HEK293 (cell line): Measurements from ENCODE around the gene SRRD.

ENCODE experiments used
- CTCF ChIA-PET: fragments of 350-600 bp; formaldehyde crosslinking; extraction: SDS; loops from one replicate; lab custom pipeline; 2021; ENCODE audit warnings: antibody characterized with exemption; lab: Yijun Ruan, JAX
- POLR2A ChIA-PET: fragments of 300-600 bp; formaldehyde crosslinking; extraction: SDS; loops from one replicate; lab custom pipeline; 2020; ENCODE audit warnings: antibody characterized with exemption, inconsistent platforms; lab: Yijun Ruan, JAX
- H3K27ac ChIP-seq: fragments of 200-500 bp; sonication (Bioruptor generic); 2 replicates; pipeline ENCODE4 v1.5.1; 2014; ENCODE audit warnings: low read depth, low read length, control low read depth, inconsistent platforms; ENCODE audit errors: extremely low read depth
- H3K36me3 ChIP-seq, 2 experiments: fragments of 200-500 bp in 1 of 2; sonication (Bioruptor generic) in 1 of 2; 1 replicate in 1 of 2; 2 replicates in 1 of 2; pipeline ENCODE4 v1.5.1; 2014 to 2017; ENCODE audit warnings: inconsistent platforms in 2 of 2, low read length in 2 of 2; ENCODE audit not compliant: control insufficient read depth in 2 of 2, insufficient read depth in 1 of 2
- H3K4me1 ChIP-seq: fragments of 200-500 bp; sonication (Bioruptor generic); 2 replicates; pipeline ENCODE4 v1.5.1; 2014; ENCODE audit warnings: mild to moderate bottlenecking, low read length, inconsistent platforms; ENCODE audit not compliant: control insufficient read depth, insufficient read depth
- H3K4me3 ChIP-seq: 2 replicates; pipeline ENCODE4 v1.5.1; 2011; ENCODE audit warnings: low read depth, mild to moderate bottlenecking, control low read depth, low read length, moderate library complexity
- H3K9me3 ChIP-seq: fragments of 200-500 bp; sonication (Bioruptor generic); 2 replicates; pipeline ENCODE4 v1.5.1; 2014; ENCODE audit warnings: low read depth, low read length, inconsistent platforms; ENCODE audit not compliant: control insufficient read depth, insufficient read depth
- KLF8 ChIP-seq: fragments of 450-650 bp; formaldehyde crosslinking; IDR thresholded peaks from 2 replicates; pipeline ENCODE4 v1.5.1; 2016; ENCODE audit warnings: missing biosample characterization, missing genetic modification characterization
- OVOL3 ChIP-seq: fragments of 450-650 bp; formaldehyde crosslinking; IDR thresholded peaks from 2 replicates; pipeline ENCODE4 v1.5.1; 2016; ENCODE audit warnings: missing biosample characterization, missing genetic modification characterization
- PRDM6 ChIP-seq: fragments of 450-650 bp; formaldehyde crosslinking; IDR thresholded peaks from 2 replicates; pipeline ENCODE4 v1.5.1; 2017; ENCODE audit warnings: missing biosample characterization, missing genetic modification characterization
- TCF7L2 ChIP-seq: IDR thresholded peaks from 2 replicates; pipeline ENCODE4 v1.6.1; 2011; ENCODE audit warnings: low read depth, mild to moderate bottlenecking, inconsistent platforms, low read length, moderate library complexity, borderline replicate concordance
- ZBTB1 ChIP-seq: fragments of 450-650 bp; formaldehyde crosslinking; IDR thresholded peaks from 2 replicates; pipeline ENCODE4 v1.5.1; 2016; ENCODE audit warnings: missing biosample characterization, missing genetic modification characterization
- ZNF157 ChIP-seq: fragments of 450-650 bp; formaldehyde crosslinking; IDR thresholded peaks from 2 replicates; pipeline ENCODE4 v1.5.1; 2016; ENCODE audit warnings: missing biosample characterization, missing genetic modification characterization
- ZNF19 ChIP-seq: fragments of 450-650 bp; formaldehyde crosslinking; IDR thresholded peaks from 2 replicates; pipeline ENCODE4; 2016; ENCODE audit warnings: missing biosample characterization, missing genetic modification characterization, low read depth
- ZNF211 ChIP-seq: fragments of 450-650 bp; formaldehyde crosslinking; IDR thresholded peaks from 2 replicates; pipeline ENCODE4 v1.5.1; 2016; ENCODE audit warnings: low read depth, missing biosample characterization, missing genetic modification characterization
- ZNF214 ChIP-seq: fragments of 450-650 bp; formaldehyde crosslinking; IDR thresholded peaks from 2 replicates; pipeline ENCODE4 v1.5.1; 2017; ENCODE audit warnings: missing biosample characterization, mild to moderate bottlenecking, missing genetic modification characterization, borderline replicate concordance
- ZNF23 ChIP-seq: fragments of 450-650 bp; formaldehyde crosslinking; IDR thresholded peaks from 2 replicates; pipeline ENCODE4 v1.5.1; 2016; ENCODE audit warnings: missing biosample characterization, missing genetic modification characterization, borderline replicate concordance
- ZNF239 ChIP-seq: fragments of 450-650 bp; formaldehyde crosslinking; IDR thresholded peaks from 2 replicates; pipeline ENCODE4 v1.5.1; 2016; ENCODE audit warnings: missing biosample characterization, missing genetic modification characterization
- ZNF280D ChIP-seq: fragments of 450-650 bp; formaldehyde crosslinking; IDR thresholded peaks from 2 replicates; pipeline ENCODE4 v1.5.1; 2016; ENCODE audit warnings: missing biosample characterization, missing genetic modification characterization
- ZNF560 ChIP-seq: fragments of 450-650 bp; formaldehyde crosslinking; IDR thresholded peaks from 2 replicates; pipeline ENCODE4 v1.5.1; 2017; ENCODE audit warnings: missing biosample characterization, missing genetic modification characterization, borderline replicate concordance
- ZNF610 ChIP-seq: fragments of 450-650 bp; formaldehyde crosslinking; IDR thresholded peaks from 2 replicates; pipeline ENCODE4 v1.5.1; 2016; ENCODE audit warnings: missing biosample characterization, missing genetic modification characterization, borderline replicate concordance
- ZNF629 ChIP-seq: fragments of 450-650 bp; formaldehyde crosslinking; IDR thresholded peaks from 2 replicates; pipeline ENCODE4 v1.5.1; 2017; ENCODE audit warnings: missing biosample characterization, missing genetic modification characterization
- ZNF660 ChIP-seq: fragments of 450-650 bp; IDR thresholded peaks from 2 replicates; pipeline ENCODE4 v1.5.1; 2018; ENCODE audit warnings: missing biosample characterization, mild to moderate bottlenecking, missing genetic modification characterization
- ZSCAN16 ChIP-seq: fragments of 450-650 bp; formaldehyde crosslinking; IDR thresholded peaks from 2 replicates; pipeline ENCODE4 v1.5.1; 2016; ENCODE audit warnings: missing biosample characterization, missing genetic modification characterization
- TF ChIP-seq, protein P1 (sequence below): fragments of 450-650 bp; formaldehyde crosslinking; IDR thresholded peaks from 2 replicates; pipeline ENCODE4 v1.5.1; 2016; ENCODE audit warnings: missing biosample characterization, missing genetic modification characterization

Gene SRRD

GRCh38 chr22:26489447-26490036, 5.9 kb downstream of the SRRD start:
- TF ChIP-seq TCF7L2 (no peak), ZNF629 (no peak), OVOL3 (tag by site-specific recombination) (no peak), ZSCAN16 (tag by site-specific recombination) (no peak), KLF8 (no peak), ZNF19 (tag by site-specific recombination) (no peak)
- Histone ChIP-seq H3K27ac (no peak overlapping the region), H3K36me3 (peaks cover 32 to 89% of the 10 kb centered on the region in 2 experiments), H3K9me3 (no peaks in the 10 kb centered on the region), H3K4me1 (peaks cover 3% of the 10 kb centered on the region; the same call in 1 of the 2 replicates), H3K4me3 (no peak overlapping the region)
- ChIA-PET POLR2A (no interaction called here), CTCF (no interaction called here)

- no peak overlapping the region for H3K4me3 ChIP-seq
- POLR2A ChIA-PET, result interaction anchor here (3.4 kb wide), 1 partner anchor 8 kb away, joined by 23 read pairs; the partner anchor contains the start of genes HPS4 and SRRD
- H3K27ac ChIP-seq, result no peak overlapping the region
- no peaks in the 10 kb centered on the region for H3K4me1 ChIP-seq
- H3K9me3 ChIP-seq, result no peaks in the 10 kb centered on the region
- CTCF ChIA-PET, result interaction anchor here (0.6 to 1.1 kb wide), 7 partner anchors 8 to 186 kb away, joined by 3 to 5 read pairs (median 3); no protein-coding TSS in a partner anchor
- TF ChIP-seq, protein P1, sequence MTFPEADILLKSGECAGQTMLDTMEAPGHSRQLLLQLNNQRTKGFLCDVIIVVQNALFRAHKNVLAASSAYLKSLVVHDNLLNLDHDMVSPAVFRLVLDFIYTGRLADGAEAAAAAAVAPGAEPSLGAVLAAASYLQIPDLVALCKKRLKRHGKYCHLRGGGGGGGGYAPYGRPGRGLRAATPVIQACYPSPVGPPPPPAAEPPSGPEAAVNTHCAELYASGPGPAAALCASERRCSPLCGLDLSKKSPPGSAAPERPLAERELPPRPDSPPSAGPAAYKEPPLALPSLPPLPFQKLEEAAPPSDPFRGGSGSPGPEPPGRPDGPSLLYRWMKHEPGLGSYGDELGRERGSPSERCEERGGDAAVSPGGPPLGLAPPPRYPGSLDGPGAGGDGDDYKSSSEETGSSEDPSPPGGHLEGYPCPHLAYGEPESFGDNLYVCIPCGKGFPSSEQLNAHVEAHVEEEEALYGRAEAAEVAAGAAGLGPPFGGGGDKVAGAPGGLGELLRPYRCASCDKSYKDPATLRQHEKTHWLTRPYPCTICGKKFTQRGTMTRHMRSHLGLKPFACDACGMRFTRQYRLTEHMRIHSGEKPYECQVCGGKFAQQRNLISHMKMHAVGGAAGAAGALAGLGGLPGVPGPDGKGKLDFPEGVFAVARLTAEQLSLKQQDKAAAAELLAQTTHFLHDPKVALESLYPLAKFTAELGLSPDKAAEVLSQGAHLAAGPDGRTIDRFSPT, result no peak
- no peak for TF ChIP-seq ZNF211 (tag by site-specific recombination)
- TF ChIP-seq PRDM6 (tag by site-specific recombination), result no peak
- TF ChIP-seq ZNF560 (tag by site-specific recombination), result no peak
- TF ChIP-seq ZNF157 (tag by site-specific recombination), result no peak
- TF ChIP-seq ZBTB1, result no peak
- TF ChIP-seq ZNF280D, result no peak
- TF ChIP-seq ZNF610 (tag by site-specific recombination), result no peak
- TF ChIP-seq ZNF660 (tag by site-specific recombination), result no peak
- no peak for TF ChIP-seq ZNF214 (tag by site-specific recombination)
- no peak for TF ChIP-seq ZNF239
- no peak for TF ChIP-seq ZNF23
- peaks cover 39 to 98% of the 10 kb centered on the region in 2 experiments for H3K36me3 ChIP-seq
Observed at GRCh38 chr22:26492220-26492619, 8.5 kb downstream of the SRRD start.
